ENCODE results near the gene EED. TPM values are rescaled to one million over a fixed set of nuclear protein-coding genes. Genes with fewer than 3 reads are reported as not detected.

The EED gene
- total and polyA plus RNA-seq, 11 donors = 4.9 to 13.5 (median 11.4) TPM

DNA sequence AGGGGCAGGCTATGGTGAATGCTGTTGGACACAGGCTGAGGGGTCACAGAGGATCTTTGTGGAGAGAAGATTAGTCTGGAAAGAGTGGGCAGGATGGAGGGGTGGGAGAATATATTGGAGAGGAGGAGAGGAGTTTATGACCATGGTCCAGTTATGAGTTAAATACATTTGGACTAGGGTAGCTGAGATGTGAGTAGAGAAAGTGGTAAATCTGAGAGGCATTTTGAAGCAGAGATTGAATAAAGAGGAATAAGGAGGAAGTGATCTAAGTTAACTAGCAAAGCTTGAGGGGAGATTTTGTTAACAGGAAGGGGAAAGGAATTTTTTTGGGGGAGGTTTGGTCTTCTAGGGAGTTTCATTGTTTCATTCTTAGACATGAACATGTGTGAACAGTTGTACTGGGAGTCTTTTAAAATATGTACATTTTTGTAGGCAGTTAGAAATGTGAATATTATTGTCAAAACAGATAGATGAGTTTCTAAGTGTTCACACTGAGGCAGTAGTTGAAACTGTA, 43.1 kb upstream of the EED start:
- H3K36me3 ChIP-seq = no peaks in the 10 kb centered on the region
- intact Hi-C loops (cut with DNase I) = loop anchor here in 3 of 10 donors (5.0 kb wide), 2 partner anchors 259 to 264 kb away; no protein-coding TSS in a partner anchor
- DNase-seq (no peak), ATAC-seq (no peak)
- no peaks in the 10 kb centered on the region for H3K9me3 ChIP-seq
- H3K4me1 ChIP-seq = peaks cover 0 to 63% (median 4%) of the 10 kb centered on the region in 12 donors
- no peak for TF ChIP-seq POLR2A (IDR thresholded peaks at IDR 0.05)
- TF ChIP-seq, protein P1, sequence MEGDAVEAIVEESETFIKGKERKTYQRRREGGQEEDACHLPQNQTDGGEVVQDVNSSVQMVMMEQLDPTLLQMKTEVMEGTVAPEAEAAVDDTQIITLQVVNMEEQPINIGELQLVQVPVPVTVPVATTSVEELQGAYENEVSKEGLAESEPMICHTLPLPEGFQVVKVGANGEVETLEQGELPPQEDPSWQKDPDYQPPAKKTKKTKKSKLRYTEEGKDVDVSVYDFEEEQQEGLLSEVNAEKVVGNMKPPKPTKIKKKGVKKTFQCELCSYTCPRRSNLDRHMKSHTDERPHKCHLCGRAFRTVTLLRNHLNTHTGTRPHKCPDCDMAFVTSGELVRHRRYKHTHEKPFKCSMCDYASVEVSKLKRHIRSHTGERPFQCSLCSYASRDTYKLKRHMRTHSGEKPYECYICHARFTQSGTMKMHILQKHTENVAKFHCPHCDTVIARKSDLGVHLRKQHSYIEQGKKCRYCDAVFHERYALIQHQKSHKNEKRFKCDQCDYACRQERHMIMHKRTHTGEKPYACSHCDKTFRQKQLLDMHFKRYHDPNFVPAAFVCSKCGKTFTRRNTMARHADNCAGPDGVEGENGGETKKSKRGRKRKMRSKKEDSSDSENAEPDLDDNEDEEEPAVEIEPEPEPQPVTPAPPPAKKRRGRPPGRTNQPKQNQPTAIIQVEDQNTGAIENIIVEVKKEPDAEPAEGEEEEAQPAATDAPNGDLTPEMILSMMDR (IDR thresholded peaks at IDR 0.05) = no peak
- no peaks in the 10 kb centered on the region for H3K27me3 ChIP-seq
- H3K27ac ChIP-seq = peak overlapping the region in 1 of 12 donors; percentile 87
- H3K4me3 ChIP-seq = peak overlapping the region in 1 of 12 donors; percentile 56

DNA sequence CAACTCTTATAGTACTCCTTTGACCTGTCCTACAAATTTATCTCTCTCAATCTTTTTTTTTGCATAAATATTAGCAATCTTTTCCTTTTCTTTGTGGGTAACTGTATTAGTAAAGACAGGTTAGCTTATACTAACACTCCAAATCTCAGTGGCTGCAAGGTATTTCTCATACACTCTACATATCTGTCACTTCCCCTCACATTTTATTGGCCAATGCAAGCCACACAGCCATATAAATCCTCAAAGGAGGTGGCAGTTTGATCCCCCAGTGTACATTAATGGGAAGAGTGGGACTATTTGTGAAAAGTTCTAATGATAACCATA, 42.6 kb upstream of the EED start:
- DNase-seq = no peak
- Histone ChIP-seq H3K27ac (peak overlapping the region in 8 of 12 donors; percentile 12 to 87 (median 38)), H3K9me3 (no peaks in the 10 kb centered on the region), H3K36me3 (no peaks in the 10 kb centered on the region), H3K4me3 (peak overlapping the region in 9 of 12 donors; percentile 33 to 56 (median 41)), H3K4me1 (peaks cover 0 to 58% (median 4%) of the 10 kb centered on the region in 12 donors), H3K27me3 (no peaks in the 10 kb centered on the region)
- intact Hi-C loops (cut with DNase I) = loop anchor here in 3 of 10 donors (5.0 kb wide), 2 partner anchors 260 to 265 kb away; no protein-coding TSS in a partner anchor
- TF ChIP-seq, protein P1 (IDR thresholded peaks at IDR 0.05) = no peak
- no peak for TF ChIP-seq POLR2A (IDR thresholded peaks at IDR 0.05)
- ATAC-seq = peak in 2 of 4 donors; percentile 21 to 31

DNA sequence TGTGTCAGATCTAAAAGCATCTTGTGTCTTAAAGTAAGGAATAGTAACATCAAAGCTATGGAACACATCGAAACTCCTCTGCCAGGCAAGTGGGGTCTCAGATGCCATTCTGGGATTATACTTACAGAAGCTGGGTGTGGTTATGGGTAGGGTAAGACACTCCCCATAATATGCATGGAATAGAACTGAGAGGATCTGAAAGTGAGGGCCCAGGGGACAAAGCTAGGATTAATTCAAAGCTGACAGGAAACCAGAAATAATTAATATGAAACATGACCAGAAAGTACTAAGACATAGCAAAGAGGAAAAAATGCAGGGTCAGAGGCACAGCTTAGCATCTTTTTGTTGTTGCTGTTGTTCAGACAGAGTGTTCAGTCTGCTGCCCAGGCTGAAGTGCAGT, 40.2 kb upstream of the EED start:
- DNase-seq (no peak), ATAC-seq (no peak)
- H3K36me3 ChIP-seq = no peaks in the 10 kb centered on the region
- H3K9me3 ChIP-seq = no peaks in the 10 kb centered on the region
- no peaks in the 10 kb centered on the region for H3K27me3 ChIP-seq
- peaks cover 0 to 49% (median 4%) of the 10 kb centered on the region in 12 donors for H3K4me1 ChIP-seq
- no peak overlapping the region for H3K4me3 ChIP-seq
- intact Hi-C loops (cut with DNase I) = loop anchor here in 3 of 10 donors (5.0 kb wide), 2 partner anchors 262 to 267 kb away; no protein-coding TSS in a partner anchor
- 85 to 90% (median 87%) methylated on average over 1 of the region's 1 CpG for WGBS, 4 donors
- peak overlapping the region in 1 of 12 donors; percentile 87 for H3K27ac ChIP-seq
- TF ChIP-seq, protein P1 (IDR thresholded peaks at IDR 0.05) = no peak
- TF ChIP-seq POLR2A (IDR thresholded peaks at IDR 0.05) = no peak

DNA sequence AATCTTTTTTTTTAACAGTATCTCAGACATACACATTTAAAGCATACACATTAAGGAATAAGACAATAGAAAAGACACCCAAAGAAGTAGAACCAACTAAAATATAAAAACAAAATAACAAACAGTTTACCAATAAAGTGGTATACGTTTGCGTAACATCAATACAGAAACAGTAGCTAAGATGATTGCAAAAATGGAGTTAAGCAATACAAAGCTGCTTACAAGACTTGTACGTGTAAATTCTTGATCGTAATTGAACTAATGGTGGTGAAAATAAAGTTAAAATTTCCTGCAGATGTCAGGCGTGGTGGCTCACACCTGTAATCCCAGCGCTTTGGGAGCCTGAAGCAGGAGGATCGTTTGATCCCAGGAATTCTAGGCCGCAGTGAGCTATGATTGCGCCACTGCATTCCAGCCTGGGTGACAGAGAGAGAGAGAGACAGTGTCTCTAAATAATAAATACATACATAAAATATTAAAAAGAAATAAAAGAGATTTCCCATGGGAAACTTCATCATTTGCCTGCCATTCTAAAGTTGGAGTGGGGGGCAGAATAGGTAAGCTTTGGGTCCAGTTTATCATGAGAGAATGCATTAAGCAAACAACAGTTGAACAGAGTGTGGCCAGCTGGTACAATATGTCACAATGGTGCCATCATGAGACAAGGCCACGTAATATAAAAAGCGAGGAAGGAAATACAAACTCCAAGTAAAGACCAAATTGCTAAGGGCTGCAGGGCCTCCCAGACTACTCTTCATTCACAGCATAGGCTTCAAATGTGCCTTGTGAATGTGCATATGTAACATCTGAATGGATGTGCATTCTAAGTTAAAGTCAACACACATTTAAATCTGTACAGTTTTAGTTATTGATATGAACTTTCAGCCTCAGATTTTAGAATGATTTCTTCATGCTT, 38.9 kb upstream of the EED start:
- ATAC-seq (peak in 1 of 4 donors; percentile 31), DNase-seq (no peak)
- no peak overlapping the region for H3K4me3 ChIP-seq
- no peaks in the 10 kb centered on the region for H3K27me3 ChIP-seq
- no peaks in the 10 kb centered on the region for H3K36me3 ChIP-seq
- H3K4me1 ChIP-seq = peaks cover 0 to 43% (median 2%) of the 10 kb centered on the region in 12 donors
- 85 to 91% (median 88%) methylated on average over 11 of the region's 11 CpGs for WGBS, 4 donors
- peak overlapping the region in 1 of 12 donors; percentile 35 for H3K27ac ChIP-seq
- no peaks in the 10 kb centered on the region for H3K9me3 ChIP-seq
- intact Hi-C loops (cut with DNase I) = no loop called here
- TF ChIP-seq, protein P1 (IDR thresholded peaks at IDR 0.05) = peak in 1 of 12 donors; percentile 14
- TF ChIP-seq POLR2A (IDR thresholded peaks at IDR 0.05) = no peak
